D721Med (cell line): ENCODE data around the gene CFAP52.

Experiments
- DNase-seq: peaks from one replicate; pipeline ENCODE4 v3.0.0; 2011; ENCODE audit warnings: low spot score; ENCODE audit not compliant: insufficient read length
- FAIRE-seq: peaks from 2 replicates; lab custom pipeline; 2011; peaks lifted over from hg19 to GRCh38; lab: Jason Lieb, UNC
- CTCF ChIP-seq: IDR thresholded peaks from 2 replicates; pipeline ENCODE4 v1.5.1; 2012; ENCODE audit warnings: mild to moderate bottlenecking, control low read depth; ENCODE audit not compliant: insufficient read depth; ENCODE audit errors: missing control alignments

Gene CFAP52

GRCh38 chr17:9668517-9668916 is 92.1 kb downstream of the CFAP52 start:
- no peak for TF ChIP-seq CTCF
- DNase-seq (no peak), FAIRE-seq (no peak)

DNA sequence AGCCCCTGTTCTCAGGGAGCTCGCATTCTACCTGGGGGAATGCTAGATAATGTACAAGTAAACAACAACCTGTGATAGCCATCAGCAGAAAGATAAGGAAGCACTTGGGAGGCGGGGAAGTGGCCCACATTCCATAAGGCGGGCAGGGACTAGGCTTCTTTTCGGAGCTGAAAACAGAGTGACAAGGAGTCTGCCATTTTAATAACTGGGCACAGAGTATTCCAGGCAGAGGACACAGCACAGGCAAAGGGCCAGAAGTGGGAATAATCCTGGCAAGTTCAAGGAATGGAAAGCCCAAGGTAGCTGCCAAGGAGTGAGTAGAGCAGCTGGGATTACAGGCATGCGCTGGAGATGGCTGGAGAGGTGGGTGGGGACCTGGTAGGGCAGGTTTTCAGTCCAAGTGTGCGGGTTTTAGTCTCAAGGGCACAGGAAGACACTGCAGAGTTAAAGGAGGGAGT is 93.1 kb downstream of the CFAP52 start:
- DNase-seq (no peak), FAIRE-seq (no peak)
- TF ChIP-seq CTCF = no peak

DNA sequence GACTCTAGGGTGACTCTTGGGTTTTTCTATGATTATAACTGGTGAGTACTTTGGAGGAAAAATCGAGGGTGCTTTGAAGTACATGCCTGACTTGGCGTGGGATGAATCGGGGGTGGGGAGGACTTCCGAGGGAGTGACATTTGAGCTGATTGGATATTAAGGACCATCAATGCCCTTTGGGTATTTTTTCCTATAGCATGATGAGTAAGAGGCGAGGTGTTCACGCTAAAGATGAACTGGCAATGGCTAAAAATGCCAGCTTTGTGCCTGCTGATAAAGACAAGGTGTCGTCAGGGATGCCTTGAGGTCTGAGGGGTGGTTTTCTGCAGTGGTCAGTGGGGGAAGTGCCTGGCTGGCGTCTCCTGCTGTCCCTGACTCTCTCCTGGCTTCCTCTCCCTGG is 94.2 kb downstream of the CFAP52 start:
- no peak for DNase-seq
- TF ChIP-seq CTCF = no peak
- no peak for FAIRE-seq

- no peak for DNase-seq
- FAIRE-seq = no peak
Measured at GRCh38 chr17:9671559-9671958, 95.1 kb downstream of the CFAP52 start.

GRCh38 chr17:9672266-9672665 is 95.8 kb downstream of the CFAP52 start:
- FAIRE-seq = no peak
- no peak for DNase-seq
- TF ChIP-seq CTCF = no peak

More at GRCh38 chr17:9671559-9671958, 95.1 kb downstream of the CFAP52 start:
- no peak for TF ChIP-seq CTCF

- FAIRE-seq = no peak
- TF ChIP-seq CTCF = no peak
Measured at GRCh38 chr17:9672691-9673090, 96.2 kb downstream of the CFAP52 start.

GRCh38 chr17:9676084-9676483 is 99.6 kb downstream of the CFAP52 start:
- DNase-seq (no peak), FAIRE-seq (no peak)
- no peak for TF ChIP-seq CTCF

More at GRCh38 chr17:9672691-9673090, 96.2 kb downstream of the CFAP52 start:
- DNase-seq = no peak
